SK-N-SH (cell line): ENCODE results near the gene TMEM174. TPM values are rescaled to one million over a fixed set of nuclear protein-coding genes. Genes with fewer than 3 reads are reported as not detected.
"Not testable (repeated sequence)": the region's sequence is repeated elsewhere in the genome, so short reads cannot be mapped to it uniquely, and the experiment has no call there.

Experiments used
- CTCF ChIA-PET: fragments of 300-600, 350-600 bp; formaldehyde crosslinking; extraction: SDS; loops from one replicate; lab custom pipeline; 2021; lab: Yijun Ruan, JAX
- POLR2A ChIA-PET: fragments of 350-600 bp; sonication (Branson Sonifier 250); formaldehyde crosslinking; extraction: SDS; loops from one replicate; lab custom pipeline; 2020; ENCODE audit warnings: antibody characterized with exemption, inconsistent platforms; lab: Yijun Ruan, JAX
- DNase-seq: peaks from one replicate; pipeline ENCODE4 v3.0.0; 2012
- H2AFZ ChIP-seq: fragments of 200-600 bp; sonication (generic); 2 replicates; pipeline ENCODE4 v1.8.1; 2016; ENCODE audit warnings: antibody characterized with exemption, mild to moderate bottlenecking, low read depth
- H3F3A ChIP-seq: fragments of 200-600 bp; sonication (generic); replicated peaks from 2 replicates; pipeline ENCODE3; 2016; ENCODE audit warnings: antibody characterized with exemption, mild to moderate bottlenecking; ENCODE audit not compliant: insufficient read depth
- H3K27ac ChIP-seq, 2 experiments: fragments of 200-500 bp in 1 of 2; fragments of 200-600 bp in 1 of 2; sonication (Bioruptor generic) in 1 of 2; sonication (generic), shearing (Covaris generic) in 1 of 2; 2 replicates each; pipeline versions ENCODE4 v1.5.1 to v1.6.1; 2014 to 2016; ENCODE audit warnings: low read depth in 2 of 2, inconsistent platforms in 1 of 2, low read length in 1 of 2, mild to moderate bottlenecking in 1 of 2, mixed read lengths in 1 of 2
- H3K27me3 ChIP-seq: fragments of 200-600 bp; sonication (generic), shearing (Covaris generic); 2 replicates; pipeline ENCODE4 v1.6.1; 2016; ENCODE audit warnings: mixed run types; ENCODE audit not compliant: insufficient read depth
- H3K36me3 ChIP-seq, 2 experiments: fragments of 200-500 bp in 1 of 2; fragments of 200-600 bp in 1 of 2; sonication (Bioruptor generic) in 1 of 2; sonication (generic) in 1 of 2; replicated peaks in 1 of 2; 2 replicates each; pipeline versions ENCODE3 to v1.5.1; 2014 to 2016; ENCODE audit warnings: low read length in 1 of 2, mild to moderate bottlenecking in 1 of 2; ENCODE audit not compliant: insufficient read depth in 2 of 2, control insufficient read depth in 1 of 2
- H3K4me1 ChIP-seq, 2 experiments: fragments of 200-500 bp in 1 of 2; fragments of 200-600 bp in 1 of 2; sonication (Bioruptor generic) in 1 of 2; sonication (generic), shearing (Covaris generic) in 1 of 2; 2 replicates each; pipeline versions ENCODE4 v1.5.1 to v1.6.1; 2014 to 2016; ENCODE audit warnings: low read depth in 1 of 2, low read length in 1 of 2, mixed run types in 1 of 2; ENCODE audit not compliant: insufficient read depth in 2 of 2, control insufficient read depth in 1 of 2
- H3K4me2 ChIP-seq: fragments of 200-600 bp; sonication (generic), shearing (Covaris generic); 2 replicates; pipeline ENCODE4 v1.6.1; 2017; ENCODE audit warnings: mixed run types
- H3K4me3 ChIP-seq, 2 experiments: fragments of 200-500 bp in 1 of 2; fragments of 200-600 bp in 1 of 2; sonication (Bioruptor generic) in 1 of 2; sonication (generic), shearing (Covaris generic) in 1 of 2; 2 replicates each; pipeline versions ENCODE4 v1.5.1 to v1.8.1; 2014 to 2016; ENCODE audit warnings: low read depth in 2 of 2, inconsistent platforms in 1 of 2, low read length in 1 of 2, mild to moderate bottlenecking in 1 of 2, mixed read lengths in 1 of 2, moderate library complexity in 1 of 2
- H3K79me2 ChIP-seq: fragments of 200-600 bp; sonication (generic); 2 replicates; pipeline ENCODE4 v1.8.1; 2017; ENCODE audit warnings: mild to moderate bottlenecking; ENCODE audit not compliant: insufficient read depth
- H3K9ac ChIP-seq: fragments of 200-600 bp; sonication (generic); 2 replicates; pipeline ENCODE4 v1.6.1; 2017; ENCODE audit warnings: mixed run types
- H3K9me2 ChIP-seq: fragments of 200-600 bp; sonication (generic); 2 replicates; pipeline ENCODE4 v1.6.1; 2017; ENCODE audit warnings: mixed run types
- H3K9me3 ChIP-seq: fragments of 200-600 bp; sonication (generic); 2 replicates; pipeline ENCODE4 v1.6.1; 2017; ENCODE audit warnings: mixed run types, mild to moderate bottlenecking, moderate library complexity
- H4K20me1 ChIP-seq: fragments of 200-600 bp; sonication (generic); 2 replicates; pipeline ENCODE4 v1.6.1; 2017; ENCODE audit warnings: mild to moderate bottlenecking, mixed run types; ENCODE audit not compliant: insufficient read depth
- EP300 ChIP-seq, 2 experiments: IDR thresholded peaks; 2 replicates each; pipeline versions ENCODE4 v1.4.0 to v1.6.1; 2012; ENCODE audit warnings: borderline replicate concordance in 1 of 2, low read depth in 1 of 2, low read length in 1 of 2
- EZH2phosphoT487 ChIP-seq: fragments of 200-600 bp; sonication (generic); IDR thresholded peaks from 2 replicates; pipeline ENCODE4 v1.6.1; 2017; ENCODE audit warnings: low read depth, mixed run types, mild to moderate bottlenecking, antibody characterized with exemption, moderate library complexity, borderline replicate concordance
- GATA2 ChIP-seq: sonication (generic); formaldehyde crosslinking; IDR thresholded peaks from 2 replicates; pipeline ENCODE4 v1.5.0; 2020; ENCODE audit warnings: mild to moderate bottlenecking, missing genetic modification reagents
- WGBS: methylation state at CpG from one replicate; pipeline ENCODE4 v1.1.6; 2017; ENCODE audit warnings: low lambda C conversion rate; 5-methylcytosine and 5-hydroxymethylcytosine counted together
- polyA plus RNA-seq, 3 experiments: library from polyadenylated mRNA; depleted of rRNA; stranded (reverse); fragments of >200 nt; gene quantifications; 2 replicates each; pipeline ENCODE4 v1.2.3, GENCODE V29; 2012

TMEM174 gene
- polyA plus RNA-seq, 1 of the 3 experiments (the other 2 are of a cell fraction), result not detected

DNA sequence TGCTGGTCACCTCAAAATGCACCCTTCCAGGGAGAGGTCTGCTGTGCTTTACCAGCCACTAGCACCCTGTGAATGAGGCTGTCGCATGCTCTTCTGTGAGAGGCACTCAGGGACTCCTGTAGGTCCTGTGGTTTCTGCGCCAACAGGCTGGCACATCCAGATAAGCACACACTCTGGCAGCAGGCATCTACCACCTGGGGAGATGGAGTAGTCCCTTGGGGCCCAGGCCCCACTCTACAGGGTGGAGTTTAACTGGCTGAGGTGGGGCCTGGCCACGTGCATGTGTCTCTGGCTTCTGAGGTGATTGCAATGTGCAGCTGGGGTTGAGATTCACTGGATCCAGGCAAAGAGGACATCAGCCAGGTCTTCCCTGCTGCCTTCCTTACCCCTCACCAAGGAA is 32.3 kb downstream of the TMEM174 start:
- Histone ChIP-seq H3K4me1 (peaks cover 0 to 7% of the 10 kb centered on the region in 2 experiments; a peak in 1 of 4 replicates), H4K20me1 (no peaks in the 10 kb centered on the region), H3K36me3 (no peaks in the 10 kb centered on the region), H3K9me3 (no peaks in the 10 kb centered on the region), H3K27ac (no peak overlapping the region), H3K4me3 (no peak overlapping the region), H3F3A (peaks cover 5% of the 10 kb centered on the region), H2AFZ (no peak overlapping the region)
- ChIA-PET POLR2A (no interaction called here), CTCF (no interaction called here)
- WGBS, result 88% methylated on average over 2 of the region's 3 CpGs
- DNase-seq, result no peak
- no peak for TF ChIP-seq EZH2phosphoT487
- TF ChIP-seq GATA2 (CRISPR knock-in tag), result no peak
- no peak for TF ChIP-seq EP300 (IDR thresholded peaks at IDR 0.05; ENCODE audit: borderline replicate concordance in 1 of 2, low read depth in 1 of 2, low read length in 1 of 2)
- TF ChIP-seq, all 33 proteins: peak for 0
- Histone ChIP-seq H3K27me3 (no peaks in the 10 kb centered on the region), H3K9ac (no peak overlapping the region), H3K79me2 (no peaks in the 10 kb centered on the region), H3K9me2 (no peaks in the 10 kb centered on the region), H3K4me2 (no peak overlapping the region)

DNA sequence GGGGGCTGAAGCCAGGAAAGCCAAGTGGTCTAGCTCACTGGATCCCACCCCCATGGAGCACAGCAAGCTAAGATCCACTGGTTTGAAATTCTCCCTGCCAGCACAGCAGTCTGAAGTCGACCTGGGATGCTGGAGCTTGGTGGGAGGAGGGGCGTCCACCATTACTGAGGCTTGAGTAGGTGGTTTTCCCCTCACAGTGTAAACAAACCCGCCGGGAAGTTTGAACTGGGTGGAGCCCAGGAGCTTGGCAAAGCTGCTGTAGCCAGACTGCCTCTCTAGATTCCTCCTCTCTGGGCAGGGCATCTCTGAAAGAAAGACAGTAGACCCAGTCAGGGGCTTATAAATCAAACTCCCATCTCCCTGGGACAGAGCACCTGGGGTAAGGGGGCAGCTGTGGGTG is 34.2 kb downstream of the TMEM174 start:
- H3K27me3 ChIP-seq, H3F3A ChIP-seq, H3K4me1 ChIP-seq, H3K79me2 ChIP-seq, H3K9me2 ChIP-seq, H4K20me1 ChIP-seq, H3K9ac ChIP-seq, DNase-seq, H3K36me3 ChIP-seq, H3K4me2 ChIP-seq, H3K9me3 ChIP-seq, H3K27ac ChIP-seq, H3K4me3 ChIP-seq, POLR2A ChIA-PET, H2AFZ ChIP-seq: not testable (repeated sequence)
- CTCF ChIA-PET, result interaction anchor here (1.1 to 2.1 kb wide), 3 partner anchors 9 to 251 kb away, joined by 3 to 16 read pairs (median 3); partner anchors contain the start of gene FCHO2
- WGBS, result 24% methylated on average over 2 of the region's 4 CpGs

DNA sequence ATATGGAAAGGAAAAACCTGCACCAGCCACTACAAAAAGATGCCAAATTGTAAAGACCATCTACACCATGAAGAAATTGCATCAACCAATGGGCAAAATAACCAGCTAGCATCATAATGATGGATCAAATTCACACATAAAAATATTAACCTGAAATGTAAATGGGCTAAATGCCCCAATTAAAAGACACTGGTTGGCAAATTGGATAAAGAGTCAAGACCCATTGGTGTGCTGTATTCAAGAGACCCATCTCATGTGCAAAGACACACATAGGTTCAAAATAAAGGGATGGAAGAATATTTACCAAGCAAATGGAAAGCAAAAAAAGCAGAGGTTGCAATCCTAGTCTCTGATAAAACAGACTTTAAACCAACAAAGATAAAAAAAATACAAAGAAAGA is 36.1 kb downstream of the TMEM174 start:
- H3K9me2 ChIP-seq, result not testable (repeated sequence)

DNA sequence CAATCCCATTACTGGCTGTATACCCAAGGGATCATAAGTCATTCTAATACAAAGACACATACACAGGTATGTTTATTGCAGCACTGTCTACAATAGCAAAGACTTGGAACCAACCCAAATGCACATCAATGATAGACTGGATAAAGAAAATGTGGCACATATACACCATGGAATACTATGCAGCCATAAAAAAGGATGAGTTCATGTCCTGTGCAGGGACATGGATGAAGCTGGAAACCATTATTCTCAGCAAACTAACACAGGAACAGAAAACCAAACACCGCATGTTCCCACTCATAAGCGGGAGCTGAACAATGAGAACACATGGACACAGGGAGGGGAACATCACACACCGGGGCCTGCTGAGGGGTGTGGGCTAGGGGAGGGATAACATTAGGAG is 39.7 kb downstream of the TMEM174 start:
- H3K27me3 ChIP-seq, H4K20me1 ChIP-seq, H3K9me3 ChIP-seq, H3K9me2 ChIP-seq, DNase-seq, H3K36me3 ChIP-seq, H3K9ac ChIP-seq, H2AFZ ChIP-seq, H3K4me2 ChIP-seq, H3F3A ChIP-seq, H3K27ac ChIP-seq, H3K79me2 ChIP-seq, H3K4me3 ChIP-seq, POLR2A ChIA-PET: not testable (repeated sequence)
- peaks cover 9 to 16% of the 10 kb centered on the region in 2 experiments; a peak in 3 of 4 replicates for H3K4me1 ChIP-seq
- CTCF ChIA-PET, result interaction anchor here (2.9 kb wide), 1 partner anchor 11 kb away, joined by 9 read pairs; no protein-coding TSS in a partner anchor
- WGBS, result 59% methylated on average over 3 of the region's 3 CpGs

More for the DNA sequence above, 36.1 kb downstream of the TMEM174 start:
- H4K20me1 ChIP-seq, H3K27ac ChIP-seq, DNase-seq, H3K36me3 ChIP-seq, H3K4me3 ChIP-seq, H3K4me1 ChIP-seq, H3K79me2 ChIP-seq, POLR2A ChIA-PET, H3K9me3 ChIP-seq, H2AFZ ChIP-seq, H3K9ac ChIP-seq, H3F3A ChIP-seq, H3K27me3 ChIP-seq, H3K4me2 ChIP-seq: not testable (repeated sequence)
- CTCF ChIA-PET, result interaction anchor here (2.1 kb wide), 1 partner anchor 242 kb away, joined by 6 read pairs; no protein-coding TSS in a partner anchor
